H9 (cell line): ENCODE measurements around the gene ZNF79. TPM values are rescaled to one million over a fixed set of nuclear protein-coding genes. Genes with fewer than 3 reads are reported as not detected.

ENCODE experiments used
- DNase-seq: peaks from one replicate; pipeline ENCODE4 v3.0.0-alpha.2; 2017
- H2AFZ ChIP-seq: one replicate; pipeline ENCODE4 v1.6.1; 2013; ENCODE audit warnings: mild to moderate bottlenecking, low read length, control low read depth, moderate library complexity
- H2AK5ac ChIP-seq: 2 replicates; pipeline ENCODE4 v1.6.1; 2013; ENCODE audit warnings: low read length, control low read depth, mixed read lengths; ENCODE audit not compliant: insufficient read length
- H2BK120ac ChIP-seq: one replicate; pipeline ENCODE4 v1.6.1; 2013; ENCODE audit warnings: low read depth, mild to moderate bottlenecking, low read length, control low read depth, inconsistent platforms; ENCODE audit not compliant: poor library complexity, severe bottlenecking
- H2BK12ac ChIP-seq: 2 replicates; pipeline ENCODE4 v1.6.1; 2013; ENCODE audit warnings: low read length, control low read depth, mixed read lengths, low read depth; ENCODE audit not compliant: insufficient read length
- H2BK15ac ChIP-seq: 2 replicates; pipeline ENCODE4 v1.6.1; 2013; ENCODE audit warnings: low read depth, low read length, control low read depth
- H2BK20ac ChIP-seq: one replicate; pipeline ENCODE4 v1.6.1; 2013; ENCODE audit warnings: low read depth, mild to moderate bottlenecking, low read length, control low read depth, inconsistent platforms; ENCODE audit not compliant: poor library complexity, severe bottlenecking
- H2BK5ac ChIP-seq: 2 replicates; pipeline ENCODE4 v1.6.1; 2013; ENCODE audit warnings: low read length, control low read depth, mixed read lengths; ENCODE audit not compliant: insufficient read length
- H3K14ac ChIP-seq: 2 replicates; pipeline ENCODE4 v1.6.1; 2013; ENCODE audit warnings: low read length, control low read depth; ENCODE audit not compliant: insufficient read depth
- H3K18ac ChIP-seq: 2 replicates; pipeline ENCODE4 v1.6.1; 2013; ENCODE audit warnings: low read depth, mild to moderate bottlenecking, mixed read lengths, low read length, control low read depth; ENCODE audit not compliant: insufficient read length
- H3K23ac ChIP-seq: 2 replicates; pipeline ENCODE4 v1.6.1; 2013; ENCODE audit warnings: low read length, control low read depth, mixed read lengths, low read depth; ENCODE audit not compliant: insufficient read length
- H3K23me2 ChIP-seq: 2 replicates; pipeline ENCODE4 v1.6.1; 2013; ENCODE audit warnings: low read depth, mild to moderate bottlenecking, mixed read lengths, low read length, control low read depth; ENCODE audit not compliant: insufficient read length, poor library complexity, severe bottlenecking
- H3K27ac ChIP-seq: 2 replicates; pipeline ENCODE4 v1.5.1; 2013; ENCODE audit warnings: low read length, control low read depth, mixed read lengths, low read depth; ENCODE audit not compliant: insufficient read length
- H3K27me3 ChIP-seq: 2 replicates; pipeline ENCODE4 v1.6.1; 2013; ENCODE audit warnings: low read length, control low read depth, inconsistent platforms; ENCODE audit not compliant: insufficient read depth
- H3K4ac ChIP-seq: 2 replicates; pipeline ENCODE4 v1.6.1; 2013; ENCODE audit warnings: low read depth, mild to moderate bottlenecking, control low read depth, inconsistent platforms, low read length, moderate library complexity
- H3K4me1 ChIP-seq: 2 replicates; pipeline ENCODE4 v1.6.1; 2013; ENCODE audit warnings: low read length, control low read depth, inconsistent platforms; ENCODE audit not compliant: insufficient read depth
- H3K4me2 ChIP-seq: 2 replicates; pipeline ENCODE4 v1.6.1; 2013; ENCODE audit warnings: low read length, control low read depth, mixed read lengths; ENCODE audit not compliant: insufficient read length, insufficient read depth
- H3K56ac ChIP-seq: 2 replicates; pipeline ENCODE4 v1.6.1; 2013; ENCODE audit warnings: low read depth, mild to moderate bottlenecking, mixed read lengths, low read length, control low read depth; ENCODE audit not compliant: insufficient read length
- H3K79me1 ChIP-seq: 2 replicates; pipeline ENCODE4 v1.6.1; 2013; ENCODE audit warnings: low read depth, mild to moderate bottlenecking, moderate library complexity, low read length, control low read depth, inconsistent platforms; ENCODE audit not compliant: insufficient read depth, poor library complexity, severe bottlenecking
- H3K79me2 ChIP-seq: 2 replicates; pipeline ENCODE4 v1.6.1; 2013; ENCODE audit warnings: low read length, control low read depth, inconsistent platforms; ENCODE audit not compliant: insufficient read depth
- H3K9ac ChIP-seq: 2 replicates; pipeline ENCODE4 v1.6.1; 2013; ENCODE audit warnings: low read length, control low read depth, mixed read lengths; ENCODE audit not compliant: insufficient read length; ENCODE audit errors: extremely low read depth
- H3K9me3 ChIP-seq: one replicate; pipeline ENCODE4 v1.6.1; 2013; ENCODE audit warnings: low read depth, low read length, inconsistent platforms; ENCODE audit not compliant: control insufficient read depth
- H3T11ph ChIP-seq: one replicate; pipeline ENCODE4 v1.6.1; 2013; ENCODE audit warnings: mild to moderate bottlenecking, low read length, control low read depth, inconsistent platforms
- H4K20me1 ChIP-seq: one replicate; pipeline ENCODE4 v1.6.1; 2013; ENCODE audit not compliant: control insufficient read depth, insufficient read length, insufficient read depth
- H4K5ac ChIP-seq: 2 replicates; pipeline ENCODE4 v1.6.1; 2013; ENCODE audit warnings: low read depth, mild to moderate bottlenecking, mixed read lengths, low read length, control low read depth; ENCODE audit not compliant: insufficient read length
- H4K8ac ChIP-seq: replicated peaks from 2 replicates; pipeline ENCODE4 v1.6.1; 2013; ENCODE audit warnings: low read length, control low read depth, mixed read lengths, low read depth; ENCODE audit not compliant: insufficient read length
- H4K91ac ChIP-seq: 2 replicates; pipeline ENCODE4 v1.6.1; 2013; ENCODE audit warnings: low read depth, mild to moderate bottlenecking, moderate library complexity, mixed read lengths, low read length, control low read depth; ENCODE audit not compliant: insufficient read length
- H3K27ac Mint-ChIP-seq, 3 experiments: 2 replicates in 2 of 3; 3 replicates in 1 of 3; pipeline ENCODE4 v1.8.0; 2020 to 2021; ENCODE audit warnings: mixed read lengths in 3 of 3, mild to moderate bottlenecking in 1 of 3, moderate library complexity in 1 of 3
- H3K27me3 Mint-ChIP-seq: 2 replicates; pipeline ENCODE4 v1.8.0; 2021; ENCODE audit warnings: low read depth, mild to moderate bottlenecking, moderate library complexity, mixed read lengths
- H3K36me3 Mint-ChIP-seq, 3 experiments: 2 replicates in 2 of 3; 3 replicates in 1 of 3; pipeline ENCODE4 v1.8.0; 2020 to 2021; ENCODE audit warnings: low read depth in 3 of 3, mixed read lengths in 3 of 3; ENCODE audit not compliant: insufficient read depth in 1 of 3
- H3K4me1 Mint-ChIP-seq, 2 experiments: 2 replicates each; pipeline ENCODE4 v1.8.0; 2020; ENCODE audit warnings: mixed read lengths in 2 of 2
- H3K4me3 Mint-ChIP-seq, 2 experiments: 2 replicates in 1 of 2; 3 replicates in 1 of 2; pipeline ENCODE4 v1.8.0; 2020 to 2021; ENCODE audit warnings: mild to moderate bottlenecking in 2 of 2, mixed read lengths in 2 of 2, moderate library complexity in 1 of 2
- H3K9me3 Mint-ChIP-seq, 2 experiments: 2 replicates in 1 of 2; 3 replicates in 1 of 2; pipeline ENCODE4 v1.8.0; 2020; ENCODE audit warnings: mild to moderate bottlenecking in 2 of 2, mixed read lengths in 2 of 2, moderate library complexity in 1 of 2
- WGBS: extraction: QIAGEN DNeasy Blood & Tissue Kit; methylation state at CpG from one replicate; pipeline ENCODE4 v1.1.7; 2013; ENCODE audit warnings: missing lambda C conversion rate, low lambda C conversion rate, mixed read lengths; ENCODE audit not compliant: insufficient read length; ENCODE audit errors: extremely low coverage; 5-methylcytosine and 5-hydroxymethylcytosine counted together
- total RNA-seq: library from RNA; stranded (reverse); gene quantifications from 2 replicates; pipeline ENCODE4 v1.2.1, GENCODE V29; 2021
- TF ChIP-seq, protein P1 (sequence below): fragments of 200-600 bp; sonication (generic); conservative IDR thresholded peaks from 3 replicates; pipeline ENCODE4 v1.8.0; 2021; ENCODE audit warnings: antibody characterized with exemption, mild to moderate bottlenecking

ZNF79 gene
- total RNA-seq, 1 experiment from 2014 or later, result 11.5 TPM

DNA sequence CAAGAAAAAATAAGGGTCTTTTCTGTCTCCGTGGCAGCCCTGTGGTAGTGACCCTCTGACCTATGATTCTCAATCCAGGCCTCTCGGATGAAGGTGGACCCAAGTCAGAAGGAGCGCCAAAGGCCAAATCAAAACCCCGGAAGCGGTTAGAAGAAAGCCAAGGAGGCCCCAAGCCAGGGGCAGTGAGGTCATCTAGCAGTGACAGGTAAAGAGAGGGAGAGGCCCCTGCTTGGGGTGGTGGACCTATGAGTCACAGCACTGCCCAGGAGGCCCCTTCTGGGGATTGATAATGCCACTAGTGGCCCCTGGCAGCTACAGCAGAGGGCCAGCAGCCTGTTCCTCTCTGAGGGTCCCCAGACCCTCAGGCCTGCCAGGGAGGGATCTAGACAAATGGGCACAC is 33.6 kb upstream of the ZNF79 start:
- TF ChIP-seq, protein P1, sequence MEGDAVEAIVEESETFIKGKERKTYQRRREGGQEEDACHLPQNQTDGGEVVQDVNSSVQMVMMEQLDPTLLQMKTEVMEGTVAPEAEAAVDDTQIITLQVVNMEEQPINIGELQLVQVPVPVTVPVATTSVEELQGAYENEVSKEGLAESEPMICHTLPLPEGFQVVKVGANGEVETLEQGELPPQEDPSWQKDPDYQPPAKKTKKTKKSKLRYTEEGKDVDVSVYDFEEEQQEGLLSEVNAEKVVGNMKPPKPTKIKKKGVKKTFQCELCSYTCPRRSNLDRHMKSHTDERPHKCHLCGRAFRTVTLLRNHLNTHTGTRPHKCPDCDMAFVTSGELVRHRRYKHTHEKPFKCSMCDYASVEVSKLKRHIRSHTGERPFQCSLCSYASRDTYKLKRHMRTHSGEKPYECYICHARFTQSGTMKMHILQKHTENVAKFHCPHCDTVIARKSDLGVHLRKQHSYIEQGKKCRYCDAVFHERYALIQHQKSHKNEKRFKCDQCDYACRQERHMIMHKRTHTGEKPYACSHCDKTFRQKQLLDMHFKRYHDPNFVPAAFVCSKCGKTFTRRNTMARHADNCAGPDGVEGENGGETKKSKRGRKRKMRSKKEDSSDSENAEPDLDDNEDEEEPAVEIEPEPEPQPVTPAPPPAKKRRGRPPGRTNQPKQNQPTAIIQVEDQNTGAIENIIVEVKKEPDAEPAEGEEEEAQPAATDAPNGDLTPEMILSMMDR, result no peak
- Histone ChIP-seq H3K9me3 (no peaks in the 10 kb centered on the region), H2BK20ac (no peak overlapping the region), H4K91ac (no peak overlapping the region), H2BK15ac (no peak overlapping the region), H4K8ac (no peak overlapping the region), H2BK5ac (no peak overlapping the region), H3K56ac (no peak overlapping the region), H3K14ac (no peak overlapping the region), H2AFZ (no peak overlapping the region), H3K9ac (no peak overlapping the region), H3K4me1 (no peaks in the 10 kb centered on the region; the same call in 1 of the 2 replicates), H3K4ac (no peak overlapping the region), H3T11ph (no peak overlapping the region), H3K18ac (no peak overlapping the region), H3K79me2 (no peaks in the 10 kb centered on the region), H3K27me3 (no peaks in the 10 kb centered on the region), H3K23me2 (no peaks in the 10 kb centered on the region), H3K79me1 (no peaks in the 10 kb centered on the region), H2BK120ac (no peak overlapping the region), H2BK12ac (no peak overlapping the region), H4K5ac (no peak overlapping the region), H2AK5ac (no peak overlapping the region), H3K27ac (no peak overlapping the region), H3K4me2 (no peak overlapping the region), H4K20me1 (no peaks in the 10 kb centered on the region), H3K23ac (no peak overlapping the region)
- Mint-ChIP-seq H3K27me3 (peaks cover 5% of the 10 kb centered on the region), H3K36me3 (no peaks in the 10 kb centered on the region), H3K4me1 (peaks cover 18 to 32% of the 10 kb centered on the region in 2 experiments), H3K27ac (peak overlapping the region in 1 of 3 experiments; percentile 53; a peak in 1 of 7 replicates), H3K4me3 (no peak overlapping the region), H3K9me3 (no peaks in the 10 kb centered on the region)
- no peak for DNase-seq
- WGBS, result no CpG with 5 or more reads among the region's 5 CpGs
